Activated B cell treated with CpG ODN at 0.5 μM for 24 hours (primary cell): ENCODE measurements around the gene CENPB. TPM values are rescaled to one million over a fixed set of nuclear protein-coding genes. Genes with fewer than 3 reads are reported as not detected.

Source experiments
- ATAC-seq: fragments of 200-7000 bp; cut with Tn5 transposase; one replicate; pipeline ENCODE4 v1.10.0; 2021; ENCODE audit warnings: low read depth, mild to moderate bottlenecking, moderate library complexity
- CTCF ChIA-PET: fragments of 350-600 bp; sonication (Branson Sonifier 250); formaldehyde crosslinking; loops from one replicate; lab custom pipeline; 2021; ENCODE audit warnings: antibody characterized with exemption; lab: Charles Lee
- POLR2A ChIA-PET: fragments of 350-600 bp; sonication (Branson Sonifier 250); formaldehyde crosslinking; loops from one replicate; lab custom pipeline; 2021; ENCODE audit warnings: antibody characterized with exemption; lab: Charles Lee
- DNase-seq: peaks from one replicate; pipeline ENCODE4 v3.0.0; 2022
- H3K27ac Mint-ChIP-seq: one replicate; pipeline ENCODE4 v1.8.0; 2020; ENCODE audit warnings: mixed read lengths
- H3K27me3 Mint-ChIP-seq: one replicate; pipeline ENCODE4 v1.8.0; 2021; ENCODE audit warnings: mixed read lengths
- H3K36me3 Mint-ChIP-seq: one replicate; pipeline ENCODE4 v1.8.0; 2021; ENCODE audit warnings: low read depth, mixed read lengths
- H3K4me1 Mint-ChIP-seq: one replicate; pipeline ENCODE4 v1.8.0; 2021; ENCODE audit warnings: mixed read lengths
- H3K4me3 Mint-ChIP-seq: one replicate; pipeline ENCODE4 v1.8.0; 2020; ENCODE audit warnings: mild to moderate bottlenecking, mixed read lengths
- H3K9me3 Mint-ChIP-seq: one replicate; pipeline ENCODE4 v1.8.0; 2020; ENCODE audit warnings: mixed read lengths
- intact Hi-C: fragments of 100-400 bp; cut with micrococcal nuclease; formaldehyde crosslinking; loops from one replicate; pipeline ENCODE4 v1.15.1; 2024
- total RNA-seq: library from RNA; stranded (reverse); gene quantifications from 2 replicates; pipeline ENCODE4 v1.2.3, GENCODE V29; 2022
- TF ChIP-seq, protein P1 (sequence below): fragments of 200-600 bp; IDR thresholded peaks from one replicate; pipeline ENCODE4 v1.8.0; 2022; ENCODE audit warnings: antibody characterized with exemption, mild to moderate bottlenecking

The CENPB gene
- total RNA-seq, 1 donor from 2014 or later, result 51.7 TPM

DNA sequence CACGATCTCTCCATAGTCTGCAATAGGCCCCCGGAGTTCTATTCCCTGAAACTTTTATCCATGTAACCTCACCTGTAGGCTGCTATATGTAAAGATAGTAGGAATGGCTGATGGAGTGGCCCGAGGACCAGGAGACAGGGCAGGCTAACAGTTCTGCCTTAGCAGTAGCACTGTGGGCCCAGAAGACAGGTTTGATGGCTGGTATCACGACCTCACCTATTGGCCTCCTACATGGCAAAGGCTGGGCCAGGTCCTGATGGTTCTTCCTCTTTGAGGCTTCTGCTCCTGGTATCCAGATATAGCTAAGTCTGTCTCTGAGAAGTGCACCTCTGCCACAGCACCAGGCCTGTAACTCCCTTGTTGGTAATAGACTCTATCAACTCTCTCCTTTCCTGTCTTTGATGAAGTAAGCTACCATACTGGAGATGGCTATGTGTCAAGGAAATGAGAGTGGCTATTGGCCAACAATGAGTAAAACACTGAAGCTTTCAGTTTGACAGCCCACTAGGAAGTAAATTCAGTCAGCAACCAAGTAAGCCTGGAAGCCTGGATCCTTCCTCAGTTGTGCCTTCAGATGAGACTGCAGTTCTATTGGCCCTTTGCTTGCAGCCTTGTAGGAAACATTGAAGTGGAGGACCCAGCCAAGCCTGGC lies 11.0 kb downstream of the CENPB start:
- H3K27me3 Mint-ChIP-seq, result peaks cover 5% of the 10 kb centered on the region
- H3K4me3 Mint-ChIP-seq, result no peak overlapping the region

DNA sequence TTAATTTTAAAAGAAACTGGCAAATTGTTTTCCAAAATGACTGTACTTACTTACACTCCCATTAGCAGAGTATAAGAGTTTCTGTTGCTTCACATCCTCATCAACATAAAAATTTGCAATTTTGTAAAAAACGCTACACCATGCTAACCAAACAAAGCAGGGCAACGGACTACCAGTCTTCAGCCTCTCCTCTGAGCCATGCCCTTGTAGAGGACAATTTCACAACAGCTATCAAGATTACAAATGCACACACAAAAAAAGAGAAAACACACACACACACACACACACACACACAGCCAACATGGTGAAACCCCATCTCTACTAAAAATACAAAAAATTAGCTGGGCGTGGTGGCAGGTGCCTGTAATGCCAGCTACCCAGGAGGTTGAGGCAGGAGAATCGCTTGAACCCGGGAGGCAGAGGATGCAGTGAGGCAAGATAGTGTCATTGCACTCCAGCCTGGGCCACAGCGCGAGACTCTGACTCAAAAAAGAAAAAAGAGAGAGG lies 14.9 kb downstream of the CENPB start:
- ChIA-PET CTCF (no interaction called here), POLR2A (interaction anchor here (0.6 kb wide), 2 partner anchors 10 to 12 kb away, joined by 3 to 4 read pairs; partner anchors contain the start of gene SPEF1)
- ATAC-seq, result no peak
- H3K9me3 Mint-ChIP-seq, result no peaks in the 10 kb centered on the region
- intact Hi-C loops, result no loop called here
- peaks cover 1% of the 10 kb centered on the region for H3K36me3 Mint-ChIP-seq
- DNase-seq, result no peak
- no peak overlapping the region for H3K4me3 Mint-ChIP-seq
- H3K27ac Mint-ChIP-seq, result no peak overlapping the region
- peaks cover 12% of the 10 kb centered on the region for H3K4me1 Mint-ChIP-seq
- TF ChIP-seq, protein P1, sequence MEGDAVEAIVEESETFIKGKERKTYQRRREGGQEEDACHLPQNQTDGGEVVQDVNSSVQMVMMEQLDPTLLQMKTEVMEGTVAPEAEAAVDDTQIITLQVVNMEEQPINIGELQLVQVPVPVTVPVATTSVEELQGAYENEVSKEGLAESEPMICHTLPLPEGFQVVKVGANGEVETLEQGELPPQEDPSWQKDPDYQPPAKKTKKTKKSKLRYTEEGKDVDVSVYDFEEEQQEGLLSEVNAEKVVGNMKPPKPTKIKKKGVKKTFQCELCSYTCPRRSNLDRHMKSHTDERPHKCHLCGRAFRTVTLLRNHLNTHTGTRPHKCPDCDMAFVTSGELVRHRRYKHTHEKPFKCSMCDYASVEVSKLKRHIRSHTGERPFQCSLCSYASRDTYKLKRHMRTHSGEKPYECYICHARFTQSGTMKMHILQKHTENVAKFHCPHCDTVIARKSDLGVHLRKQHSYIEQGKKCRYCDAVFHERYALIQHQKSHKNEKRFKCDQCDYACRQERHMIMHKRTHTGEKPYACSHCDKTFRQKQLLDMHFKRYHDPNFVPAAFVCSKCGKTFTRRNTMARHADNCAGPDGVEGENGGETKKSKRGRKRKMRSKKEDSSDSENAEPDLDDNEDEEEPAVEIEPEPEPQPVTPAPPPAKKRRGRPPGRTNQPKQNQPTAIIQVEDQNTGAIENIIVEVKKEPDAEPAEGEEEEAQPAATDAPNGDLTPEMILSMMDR, result no peak
- H3K27me3 Mint-ChIP-seq, result peaks cover 3% of the 10 kb centered on the region

More for the DNA sequence above, 11.0 kb downstream of the CENPB start:
- ATAC-seq (no peak), DNase-seq (no peak)
- H3K4me1 Mint-ChIP-seq, result peaks cover 26% of the 10 kb centered on the region
- no peaks in the 10 kb centered on the region for H3K9me3 Mint-ChIP-seq
- intact Hi-C loops, result no loop called here
- TF ChIP-seq, protein P1, result no peak
- POLR2A ChIA-PET, result no interaction called here
- no peaks in the 10 kb centered on the region for H3K36me3 Mint-ChIP-seq
- no peak overlapping the region for H3K27ac Mint-ChIP-seq
- CTCF ChIA-PET, result no interaction called here

DNA sequence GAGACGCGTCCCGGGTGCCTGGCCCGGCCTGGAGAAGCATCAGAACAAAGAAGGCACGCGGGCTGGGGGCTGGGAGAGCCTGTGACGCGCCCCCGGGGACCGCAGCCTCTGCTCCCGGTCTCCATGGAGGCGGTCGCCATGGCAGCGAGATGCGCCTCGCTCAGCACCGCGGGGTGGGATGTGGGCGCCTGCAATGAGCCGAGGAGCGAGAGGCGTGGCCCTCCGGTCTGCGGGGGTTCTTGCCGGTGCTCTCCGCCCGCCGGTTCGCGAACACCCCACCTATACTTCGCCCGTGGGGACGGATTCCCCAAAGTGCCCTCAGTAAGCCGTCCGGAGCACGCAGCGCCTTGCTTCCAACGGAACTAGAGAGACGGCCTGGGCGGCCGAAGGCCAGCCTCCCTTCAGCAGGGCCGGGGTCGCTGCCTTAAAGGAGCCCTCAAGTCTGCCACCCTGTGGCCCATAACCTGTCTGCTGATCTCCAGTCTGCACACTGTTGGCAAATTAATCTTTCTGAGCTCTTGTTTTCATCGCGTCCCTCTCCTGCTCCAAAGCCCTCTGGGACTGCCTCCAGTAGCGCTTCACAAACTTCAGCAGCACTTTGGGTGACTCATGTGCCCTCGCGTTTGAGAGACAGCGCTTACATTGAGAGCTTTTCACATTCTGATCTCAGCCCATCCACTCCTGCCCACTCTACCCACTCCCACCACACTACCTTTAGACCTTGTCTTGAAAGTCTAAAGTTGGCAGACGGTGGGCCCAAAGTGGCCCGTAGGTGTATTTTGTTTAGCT lies 18.0 kb downstream of the CENPB start:
- peak; percentile 51 for ATAC-seq
- Mint-ChIP-seq H3K9me3 (no peaks in the 10 kb centered on the region), H3K36me3 (peaks cover 1% of the 10 kb centered on the region), H3K4me1 (peaks cover 26% of the 10 kb centered on the region), H3K27ac (peak overlapping the region; percentile 94), H3K4me3 (peak overlapping the region; percentile 90), H3K27me3 (peaks cover 3% of the 10 kb centered on the region)
- POLR2A ChIA-PET, result interaction anchor here (0.5 to 2.7 kb wide), 20 partner anchors 10 to 1116 kb away, joined by 3 to 45 read pairs (median 6); partner anchors contain the start of genes AP5S1, CDC25B, CENPB and NOP56
- peak; percentile 80 for DNase-seq
- CTCF ChIA-PET, result interaction anchor here (1.0 to 3.6 kb wide), 11 partner anchors 10 to 316 kb away, joined by 3 to 32 read pairs (median 5); partner anchors contain the start of genes AP5S1, CENPB and SPEF1
- intact Hi-C loops, result loop anchor here (1.0 to 10.0 kb wide), 13 partner anchors 9 to 721 kb away; partner anchors contain the start of genes AP5S1, ATRN, CENPB and DDRGK1
- TF ChIP-seq, protein P1, result no peak

DNA sequence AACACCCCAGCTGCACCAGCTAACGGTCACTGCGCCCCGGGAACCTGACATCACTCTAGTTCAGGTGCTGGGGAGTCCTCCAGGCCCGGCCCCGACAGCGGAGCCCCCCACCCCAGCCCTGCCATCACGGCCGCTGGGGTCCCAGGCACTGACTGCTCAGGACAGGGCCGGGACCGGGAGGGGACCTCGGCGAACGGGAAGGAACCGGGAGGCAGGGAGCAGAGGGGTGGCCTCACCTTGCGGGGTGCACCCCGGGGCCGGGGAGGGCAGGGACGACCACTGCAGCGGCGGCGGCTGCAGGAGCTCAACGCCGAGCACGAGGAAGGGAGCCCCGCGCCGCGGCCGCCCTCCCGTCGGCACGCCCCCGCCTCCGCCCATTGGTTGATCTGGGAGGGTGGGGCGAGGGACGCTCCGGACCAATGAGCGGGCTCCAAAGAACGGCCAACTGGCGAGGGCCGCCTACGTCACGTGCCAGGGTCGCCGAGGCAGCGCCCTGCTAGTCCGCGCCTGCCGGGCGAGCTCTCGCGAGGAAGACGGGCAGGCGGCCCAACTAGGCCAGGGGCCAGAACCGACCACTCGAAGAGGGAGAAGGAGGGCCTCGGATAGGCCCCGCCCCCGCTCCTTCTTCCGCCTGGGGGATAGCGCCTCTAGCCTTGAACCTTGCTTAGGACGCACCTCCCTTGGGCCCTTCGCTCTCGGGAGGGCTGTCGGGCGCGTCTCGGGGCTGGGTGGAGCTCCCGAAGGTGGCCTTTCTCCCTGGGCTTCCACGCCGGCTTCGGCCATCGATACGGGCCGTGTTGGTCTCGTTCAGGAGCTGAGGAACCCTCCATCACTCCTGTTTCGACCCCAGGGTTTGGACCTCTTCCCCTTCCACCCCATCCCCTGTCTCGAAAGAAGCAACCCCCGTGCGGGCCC lies 18.9 kb downstream of the CENPB start, which contains the start of gene ADISSP:
Gene ADISSP (minus strand): TSS at position 327 of the 915 bp plus-strand sequence. CDS start 7,653 bp downstream, outside the sequence.
- CTCF ChIA-PET, result interaction anchor here (1.3 to 3.6 kb wide), 8 partner anchors 10 to 91 kb away, joined by 3 to 32 read pairs (median 10); partner anchors contain the start of genes AP5S1 and CENPB
- H3K36me3 Mint-ChIP-seq, result peaks cover 1% of the 10 kb centered on the region
- intact Hi-C loops, result loop anchor here (1.0 to 10.0 kb wide), 14 partner anchors 10 to 720 kb away; partner anchors contain the start of genes AP5S1, ATRN, CENPB and DDRGK1
- peaks cover 3% of the 10 kb centered on the region for H3K27me3 Mint-ChIP-seq
- H3K27ac Mint-ChIP-seq, result peak within 1 kb of the TSS; percentile 94
- H3K4me3 Mint-ChIP-seq, result peak within 1 kb of the TSS; percentile 90
- peak; percentile 86 for ATAC-seq
- TF ChIP-seq, protein P1, result no peak
- H3K9me3 Mint-ChIP-seq, result no peaks in the 10 kb centered on the region
- H3K4me1 Mint-ChIP-seq, result peaks cover 26% of the 10 kb centered on the region
- peak; percentile 95 for DNase-seq
- POLR2A ChIA-PET, result interaction anchor here (0.6 to 2.7 kb wide), 17 partner anchors 11 to 1116 kb away, joined by 3 to 45 read pairs (median 6); partner anchors contain the start of genes AP5S1, CDC25B, CENPB and NOP56
